ENCODE measurements around the gene MRGPRF.

The MRGPRF gene

DNA sequence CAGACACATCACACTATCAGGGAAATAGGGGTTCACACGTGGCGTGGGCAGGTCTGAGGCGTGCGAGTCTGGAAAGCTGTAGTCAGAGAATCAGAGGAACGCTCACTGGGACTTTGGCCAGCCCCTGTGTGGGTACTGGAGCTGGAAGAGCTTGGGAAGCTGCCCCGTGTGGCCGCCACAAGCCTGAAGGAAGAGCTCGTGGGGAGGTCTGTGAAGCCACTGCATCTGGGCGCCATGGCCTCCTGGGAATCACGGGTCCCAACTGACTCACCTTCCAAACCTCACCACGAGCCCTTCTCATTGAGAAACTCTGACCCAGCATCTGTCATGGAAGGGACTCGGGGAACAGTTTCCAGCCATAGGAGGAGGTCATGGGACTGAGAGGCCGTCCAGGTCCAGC, 5.9 kb upstream of the MRGPRF start:
- no peak for DNase-seq

- no peak for DNase-seq
These were observed 4.9 kb upstream of the MRGPRF start for GRCh38 chr11:69017951-69018350.

DNA sequence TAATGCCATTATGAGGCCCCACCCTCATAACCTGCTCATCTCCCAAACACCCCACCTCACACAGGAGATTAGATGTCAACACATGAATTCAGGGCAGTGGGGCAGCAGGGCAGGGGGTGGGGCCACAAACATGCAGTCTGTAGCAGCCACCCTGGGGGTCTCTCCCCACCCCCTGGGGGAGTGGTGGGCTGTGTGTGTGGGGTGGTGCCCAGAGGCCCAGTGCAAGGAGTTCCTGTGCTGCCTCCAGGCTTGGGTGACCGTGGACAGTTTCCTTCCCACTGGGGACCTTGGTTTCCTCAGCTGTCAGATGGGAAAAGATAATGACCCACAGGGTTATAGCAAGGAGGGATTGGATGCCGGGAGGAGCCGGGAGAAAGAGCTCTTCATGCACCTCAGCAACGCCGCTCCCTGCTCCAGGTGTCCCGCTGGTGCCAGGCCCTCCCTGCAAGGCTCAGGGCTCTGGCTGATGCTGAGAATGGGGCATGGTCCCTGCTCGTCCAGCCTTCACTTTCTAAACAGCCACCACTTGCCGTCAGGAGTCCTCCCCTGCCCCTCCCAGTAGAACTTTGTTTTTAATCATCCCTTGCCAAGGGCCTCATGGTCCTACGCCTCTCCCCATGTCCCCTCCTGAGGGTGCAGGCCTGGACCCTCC, 2.0 kb upstream of the MRGPRF start:
- no peak for DNase-seq

- no peak for DNase-seq
These were observed 1.2 kb upstream of the MRGPRF start for GRCh38 chr11:69014084-69014851.

GRCh38 chr11:69012092-69013008, 696 bp downstream of the MRGPRF start:
- DNase-seq, result no peak

DNA sequence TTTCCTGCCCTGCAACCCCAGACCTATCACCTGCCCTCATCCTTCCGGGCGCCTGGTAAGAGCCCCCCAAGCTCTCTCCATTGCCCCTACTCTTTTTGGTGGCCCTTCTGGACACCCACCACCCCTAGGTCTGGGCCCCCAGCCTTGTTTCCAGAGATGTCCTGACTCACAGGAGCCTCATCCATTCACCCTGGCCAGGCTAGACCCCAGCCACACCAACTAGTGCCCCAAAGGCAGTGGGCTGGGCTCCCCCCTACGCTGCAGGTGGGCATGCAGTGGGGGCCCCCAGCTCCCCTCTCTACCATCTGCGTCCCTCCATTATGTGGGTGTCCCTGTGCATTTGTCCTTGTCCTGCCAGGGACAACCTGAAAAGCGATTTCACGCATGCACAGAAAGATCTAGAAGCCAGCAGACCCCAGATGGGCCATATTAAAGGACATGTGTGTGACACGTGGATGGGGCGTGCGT, 1.4 kb downstream of the MRGPRF start:
- no peak for DNase-seq

GRCh38 chr11:69010964-69011623, 2.0 kb downstream of the MRGPRF start:
- peak; percentile 72 for DNase-seq

GRCh38 chr11:69010361-69010891, 2.6 kb downstream of the MRGPRF start:
- DNase-seq, result no peak

GRCh38 chr11:69009441-69010211, 3.4 kb downstream of the MRGPRF start:
- no peak for DNase-seq

DNA sequence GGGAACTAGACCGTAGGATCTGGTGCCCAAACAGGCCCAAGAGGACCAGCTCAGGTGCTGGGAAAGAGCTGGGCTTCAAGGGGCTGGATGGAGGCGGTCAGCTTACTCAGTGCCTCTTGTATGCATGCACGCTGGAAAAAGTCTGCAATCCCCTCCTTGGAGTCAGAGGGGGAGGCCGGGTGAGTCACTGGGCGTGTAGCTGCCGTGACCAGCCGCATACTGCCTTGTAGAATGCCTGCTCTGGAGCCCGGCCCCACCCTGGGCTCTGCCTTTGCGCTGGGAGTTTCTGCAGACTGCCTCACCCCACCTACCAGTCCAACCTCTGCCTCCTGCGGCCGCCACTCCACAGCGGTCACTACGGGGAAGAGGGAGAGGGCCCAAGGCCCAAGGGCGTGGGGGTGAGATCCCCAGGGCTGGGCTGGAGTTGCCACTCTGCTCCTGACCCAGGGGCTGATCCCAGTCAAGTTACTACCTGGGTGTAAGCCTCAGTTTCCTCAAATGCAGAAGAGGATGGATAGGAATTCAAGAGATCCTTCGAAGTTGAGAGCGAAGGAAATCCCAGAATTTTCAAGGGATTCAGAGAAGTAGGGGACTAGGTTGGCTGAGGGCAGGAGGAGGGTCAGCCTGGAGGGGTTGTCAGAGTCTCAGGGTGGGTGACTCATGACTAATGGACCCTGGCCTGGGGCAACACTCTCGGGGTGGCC, 4.2 kb downstream of the MRGPRF start:
- peak; percentile 91 for DNase-seq

DNA sequence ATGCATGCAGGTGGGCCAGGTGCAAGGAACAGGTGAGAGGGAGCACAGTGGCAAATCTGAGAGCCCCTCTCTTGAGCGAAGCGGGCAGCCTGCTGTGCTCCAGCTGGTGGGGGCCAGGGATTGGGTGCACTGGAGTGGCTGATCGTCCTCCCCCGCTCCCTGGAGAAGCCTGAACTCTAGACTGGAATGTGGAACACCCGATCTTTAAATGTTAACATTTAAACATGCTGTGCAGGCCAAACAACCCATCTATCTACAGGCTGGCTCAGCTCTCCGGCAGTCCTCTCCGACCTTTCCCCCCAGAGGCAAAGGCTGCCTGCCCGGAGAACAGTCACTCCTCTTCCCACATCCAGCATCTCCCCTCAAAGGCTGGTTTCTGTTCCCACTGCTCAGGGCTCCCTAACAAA, 5.1 kb downstream of the MRGPRF start:
- DNase-seq, result no peak

- no peak for DNase-seq
These were observed 6.2 kb downstream of the MRGPRF start for GRCh38 chr11:69006816-69007215.

DNA sequence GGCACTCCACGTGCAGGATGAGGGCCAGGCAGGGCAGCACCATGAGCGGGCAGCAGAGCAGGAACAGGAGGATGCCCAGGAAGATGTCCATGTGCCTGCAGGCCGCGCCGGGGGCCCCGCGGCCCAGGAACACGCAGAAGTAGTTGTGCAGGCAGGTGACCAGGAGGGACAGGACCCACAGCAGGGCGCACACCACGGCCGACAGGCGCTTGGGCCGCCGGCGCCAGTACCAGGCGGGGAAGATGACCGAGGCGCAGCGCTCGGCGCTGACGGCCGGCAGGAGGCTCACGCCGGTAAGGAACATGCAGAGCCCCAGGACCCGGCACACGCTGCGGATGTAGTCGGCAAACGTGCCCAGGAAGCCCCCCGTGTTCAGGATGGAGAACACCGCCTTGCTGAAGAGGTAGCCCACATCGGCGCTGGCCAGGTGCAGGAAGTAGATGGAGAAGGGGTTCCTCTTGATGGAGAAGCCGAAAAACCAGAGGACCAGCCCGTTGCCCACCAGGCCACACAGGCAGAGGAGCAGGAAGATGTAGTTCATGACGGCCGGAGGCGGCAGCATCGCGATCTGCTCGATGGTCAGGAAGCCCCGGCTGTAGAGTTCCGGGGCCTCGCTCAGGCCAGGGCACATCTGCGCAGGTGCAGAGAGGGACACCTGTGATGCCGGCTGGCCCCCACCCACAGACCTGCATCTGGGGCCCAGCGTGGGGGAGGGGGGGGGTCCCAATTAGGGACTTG, 7.2 kb downstream of the MRGPRF start:
- DNase-seq, result no peak

DNA sequence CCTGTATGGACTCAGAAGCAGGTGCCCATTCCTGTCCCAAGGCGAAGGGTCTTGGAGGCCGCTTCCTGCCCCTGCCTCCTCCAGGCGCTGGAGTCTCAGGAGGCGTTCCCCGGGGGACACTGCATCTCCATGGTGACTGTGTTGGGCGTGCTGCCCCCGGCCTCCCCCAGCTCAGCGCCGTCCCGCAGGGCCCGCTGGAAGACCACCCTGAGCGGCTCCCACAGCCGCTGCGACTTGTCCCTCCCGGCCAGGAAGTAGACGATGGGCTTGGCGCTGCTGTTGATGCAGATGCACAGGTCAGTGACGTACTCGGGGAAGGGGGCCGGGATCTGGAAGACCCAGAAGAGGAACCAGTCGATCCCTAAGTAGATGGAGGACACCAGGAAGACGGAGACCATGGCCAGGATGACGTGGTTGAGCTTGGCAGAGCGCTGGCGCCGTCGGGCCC, 7.8 kb downstream of the MRGPRF start:
- no peak for DNase-seq

DNA sequence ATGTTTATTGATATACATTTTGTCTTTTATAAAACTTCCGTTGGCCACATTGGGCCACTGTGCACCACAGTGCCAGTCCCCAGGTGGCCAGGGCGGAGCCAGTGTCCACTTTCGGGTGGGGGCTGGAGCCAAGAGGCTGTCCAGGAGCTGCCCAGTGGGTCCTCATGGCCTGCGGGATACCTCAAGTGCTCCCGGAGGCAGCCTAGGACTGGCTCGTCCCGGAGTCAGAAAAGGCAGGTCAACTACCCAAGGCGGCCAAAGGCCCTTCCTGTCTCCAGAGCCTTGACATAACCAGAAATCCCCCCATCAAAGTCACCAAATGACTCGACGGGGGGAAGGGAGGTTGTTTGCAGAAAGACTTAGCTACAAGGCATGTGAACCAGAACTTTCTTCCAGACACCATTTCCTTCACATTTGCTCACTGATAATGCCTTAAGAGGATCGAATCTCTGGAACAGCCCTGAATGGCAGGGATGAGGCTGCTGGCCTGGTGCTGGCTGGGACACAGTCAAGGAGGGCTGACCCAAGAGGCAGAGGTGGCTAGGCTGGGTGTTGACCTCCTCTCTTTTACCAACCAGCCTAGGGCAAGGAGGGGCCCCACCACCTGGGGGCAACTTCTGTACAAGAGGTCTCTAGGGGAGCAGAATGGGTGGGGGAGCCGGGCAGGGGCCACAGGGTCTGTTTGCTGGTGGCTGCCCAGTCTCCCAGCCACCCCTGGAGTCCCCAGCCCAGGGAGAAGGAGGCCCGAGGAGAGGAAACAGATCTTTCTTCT, 8.4 kb downstream of the MRGPRF start:
- no peak for DNase-seq

DNA sequence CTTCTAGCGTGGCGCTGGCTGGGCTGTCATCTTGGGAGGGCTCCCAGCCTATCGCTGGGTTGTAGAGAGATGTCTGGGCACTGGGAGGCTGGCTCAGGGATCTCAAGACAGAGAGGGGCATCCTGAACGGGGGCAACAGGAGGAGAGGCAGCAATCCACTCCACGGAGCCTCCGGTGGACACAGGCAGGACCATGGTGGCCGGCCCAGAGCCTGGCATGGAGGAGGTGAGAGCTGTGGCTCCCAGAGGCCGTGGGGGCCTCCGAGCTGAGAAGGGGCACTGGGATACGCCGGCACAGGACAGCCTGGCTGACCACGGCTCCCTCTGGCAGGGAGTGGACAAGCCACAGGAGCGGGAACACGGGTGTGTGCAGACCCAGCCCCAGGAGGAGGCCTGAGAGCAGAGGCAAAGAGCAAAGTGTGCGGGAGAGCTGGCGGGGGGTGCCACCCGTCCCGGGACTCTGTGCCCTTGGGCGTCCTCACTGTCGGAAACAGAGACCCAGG, 9.1 kb downstream of the MRGPRF start:
- DNase-seq, result no peak

DNA sequence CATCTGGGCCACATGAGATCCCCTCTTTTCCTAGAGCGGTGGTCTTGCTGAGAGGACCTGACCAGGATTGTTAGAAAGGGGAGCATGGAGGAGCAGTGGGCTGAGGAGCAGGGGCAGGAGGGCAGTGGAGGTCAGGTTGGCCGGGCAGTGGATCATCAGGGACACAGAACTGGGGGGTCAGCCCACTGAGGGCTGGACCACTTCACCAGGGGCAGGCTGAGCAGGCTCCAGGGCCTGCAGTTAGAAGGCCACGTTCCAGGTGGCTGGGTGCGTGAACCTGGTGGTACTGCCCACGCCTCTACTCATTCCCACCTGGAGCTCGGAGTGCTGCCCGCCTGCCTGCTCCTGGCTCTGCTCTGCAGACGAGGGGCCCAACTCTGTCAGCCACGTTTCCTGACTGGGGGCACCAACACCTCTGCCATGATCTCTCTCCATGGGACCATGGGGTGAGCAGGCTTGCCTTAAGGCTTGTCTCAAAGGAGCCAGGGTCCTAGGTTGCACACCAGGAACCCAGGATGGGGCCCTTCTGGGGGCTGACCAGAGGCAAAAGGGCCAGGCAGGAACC, 9.7 kb downstream of the MRGPRF start:
- no peak for DNase-seq

DNA sequence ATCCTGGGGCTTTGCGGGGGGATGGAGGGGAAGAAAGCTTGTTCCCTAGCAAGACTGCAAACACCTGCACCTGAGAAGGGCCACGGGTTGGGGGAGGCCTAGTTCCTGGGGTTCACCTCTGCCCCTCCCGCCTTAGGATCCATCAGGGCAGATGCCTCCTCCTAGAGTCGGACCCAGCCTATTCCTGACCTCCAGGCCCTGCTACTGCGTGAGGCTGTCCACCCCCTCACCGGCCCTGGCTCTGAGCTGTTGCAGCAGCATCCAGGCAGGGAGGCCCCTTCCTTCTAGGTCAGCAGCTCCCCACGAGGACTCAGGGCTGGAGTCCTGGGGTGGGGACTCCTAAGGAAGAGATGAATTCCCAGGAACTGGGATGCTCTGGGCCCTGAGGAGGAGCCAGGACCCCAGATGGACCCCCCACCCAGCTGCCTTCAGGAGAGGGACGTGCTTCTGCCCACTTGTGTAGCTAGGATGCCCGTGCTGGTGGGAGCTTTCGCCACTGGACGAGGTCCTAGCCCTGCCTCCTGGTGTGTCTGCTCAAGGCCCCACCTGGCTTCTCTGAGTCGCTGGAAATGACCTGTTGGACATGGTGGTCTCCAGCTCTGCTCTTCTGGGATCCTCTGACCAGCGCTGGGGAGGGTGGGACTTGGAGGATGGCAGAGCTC, 10.3 kb downstream of the MRGPRF start:
- DNase-seq, result no peak
